Measurements from ENCODE around the gene NLGN4X. TPM values are rescaled to one million over a fixed set of nuclear protein-coding genes. Genes with fewer than 3 reads are reported as not detected.

NLGN4X gene
- polyA plus RNA-seq, 2 of the 4 experiments (the other 2 are of a cell fraction) = 0.06 to 0.17 TPM

GRCh38 chrX:5898463-5898862 lies 330.2 kb downstream of the NLGN4X start:
- no peak overlapping the region for H3K27ac ChIP-seq
- no peaks in the 10 kb centered on the region for H3K9me3 ChIP-seq
- H3K4me3 ChIP-seq = no peak overlapping the region
- DNase-seq (ENCODE audit: low read depth in 1 of 2, low spot score in 1 of 2) = no peak
- no peak for ATAC-seq
- FAIRE-seq = peak; percentile 32
- ChIA-PET POLR2A (no interaction called here), CTCF (no interaction called here)
- WGBS (ENCODE audit: missing lambda C conversion rate) = 16% methylated on average over 6 of the region's 9 CpGs
- no peak overlapping the region for H3K4me2 ChIP-seq
- TF ChIP-seq ZNF302 (CRISPR knock-in tag; IDR thresholded peaks at IDR 0.05) (no peak), SMC3 (IDR thresholded peaks at IDR 0.05) (no peak), POLR2A (IDR thresholded peaks at IDR 0.05; ENCODE audit: low read length) (no peak), HDAC2 (IDR thresholded peaks at IDR 0.05) (no peak), HOXA7 (CRISPR knock-in tag; IDR thresholded peaks at IDR 0.05) (no peak), TFCP2L1 (CRISPR knock-in tag; IDR thresholded peaks at IDR 0.05) (no peak), BHLHE40 (IDR thresholded peaks at IDR 0.05; ENCODE audit: low read depth, low read length) (no peak), E2F6 (IDR thresholded peaks at IDR 0.05; ENCODE audit: borderline replicate concordance, low read depth) (no peak), JUNB (IDR thresholded peaks at IDR 0.05) (no peak), FOXS1 (CRISPR knock-in tag; IDR thresholded peaks at IDR 0.05) (no peak), TP53 (CRISPR knock-in tag; IDR thresholded peaks at IDR 0.05) (no peak), EP300 (IDR thresholded peaks at IDR 0.05) (no peak), FOSL2 (IDR thresholded peaks at IDR 0.05) (no peak), FOSL2 (CRISPR knock-in tag; IDR thresholded peaks at IDR 0.05) (no peak), HMGXB4 (CRISPR knock-in tag; IDR thresholded peaks at IDR 0.05; ENCODE audit: borderline replicate concordance) (no peak), JUN (IDR thresholded peaks at IDR 0.05) (no peak), HES2 (IDR thresholded peaks at IDR 0.05) (no peak), NPAS2 (CRISPR knock-in tag; IDR thresholded peaks at IDR 0.05; ENCODE audit: borderline replicate concordance) (no peak)
- H3K4me1 ChIP-seq = no peaks in the 10 kb centered on the region

GRCh38 chrX:5891378-5891777 lies 337.3 kb downstream of the NLGN4X start:
- H3K9me3 ChIP-seq = no peaks in the 10 kb centered on the region
- peak; percentile 99 for FAIRE-seq
- no peak overlapping the region for H3K4me3 ChIP-seq
- POLR2A ChIA-PET = no interaction called here
- no peak for ATAC-seq
- DNase-seq (ENCODE audit: low read depth in 1 of 2, low spot score in 1 of 2) = no peak
- H3K27ac ChIP-seq = no peak overlapping the region
- no peak for TF ChIP-seq FOSB (CRISPR knock-in tag; IDR thresholded peaks at IDR 0.05)
- TF ChIP-seq CEBPB (IDR thresholded peaks at IDR 0.05) = no peak
- no peak for TF ChIP-seq FOSL2 (IDR thresholded peaks at IDR 0.05)
- no peak for TF ChIP-seq FOSL2 (CRISPR knock-in tag; IDR thresholded peaks at IDR 0.05)
- TF ChIP-seq REST (IDR thresholded peaks at IDR 0.05) = no peak
- TF ChIP-seq PHF8 (IDR thresholded peaks at IDR 0.05; ENCODE audit: borderline replicate concordance, low read depth) = no peak
- TF ChIP-seq ZNF302 (CRISPR knock-in tag; IDR thresholded peaks at IDR 0.05) = no peak
- TF ChIP-seq RNF2 (IDR thresholded peaks at IDR 0.05; ENCODE audit: borderline replicate concordance, low read depth) = no peak
- no peak for TF ChIP-seq ZFP36 (IDR thresholded peaks at IDR 0.05; ENCODE audit: borderline replicate concordance, partially characterized antibody)
- no peak overlapping the region for H3K4me2 ChIP-seq
- H3K4me1 ChIP-seq = no peaks in the 10 kb centered on the region
- CTCF ChIA-PET = no interaction called here
- 37% methylated on average over 5 of the region's 5 CpGs for WGBS (ENCODE audit: missing lambda C conversion rate)
